OCI-M2 (cell line): Measurements from ENCODE around the gene TMEM132C.

ENCODE experiments used
- DNase-seq: peaks from one replicate; lab custom pipeline; 2025; ENCODE audit not compliant: unreplicated experiment; lab: John Stamatoyannopoulos, UW

TMEM132C gene

DNA sequence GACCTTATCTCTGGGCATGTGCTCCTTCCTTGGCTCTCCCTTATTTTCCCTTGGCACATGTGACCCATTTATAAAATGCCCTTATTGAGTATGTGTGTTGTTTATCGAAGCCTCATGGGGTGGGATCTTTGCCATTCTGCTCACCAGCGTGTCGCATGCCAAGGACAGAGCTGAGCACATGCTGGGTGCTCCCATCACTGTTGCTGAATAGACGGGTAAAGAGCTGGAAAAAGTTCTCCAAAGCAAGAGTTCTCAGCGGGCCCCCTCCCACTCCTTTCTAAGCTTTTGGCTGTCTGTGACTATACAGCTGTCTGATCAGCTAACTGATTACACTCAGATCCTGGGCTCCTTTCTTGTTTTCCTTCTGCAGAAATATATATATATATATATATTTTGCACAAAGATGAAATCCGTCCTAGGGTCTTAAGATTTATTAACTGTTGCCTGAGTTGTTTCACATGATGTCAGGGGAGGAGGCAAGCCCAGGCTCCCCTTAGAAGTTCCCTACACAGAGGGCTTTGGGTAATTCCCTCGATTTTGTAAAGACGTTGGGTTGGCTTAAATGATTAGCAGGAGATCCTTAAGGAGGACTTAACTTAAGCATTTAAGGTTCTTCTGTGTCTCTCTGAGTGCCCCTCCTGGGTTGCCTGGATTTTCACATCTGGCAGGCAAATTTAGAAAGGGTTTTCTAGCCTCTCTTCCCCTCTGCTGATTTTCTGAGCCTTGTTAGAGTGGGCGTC is 71.6 kb downstream of the TMEM132C start:
- no peak for DNase-seq

DNA sequence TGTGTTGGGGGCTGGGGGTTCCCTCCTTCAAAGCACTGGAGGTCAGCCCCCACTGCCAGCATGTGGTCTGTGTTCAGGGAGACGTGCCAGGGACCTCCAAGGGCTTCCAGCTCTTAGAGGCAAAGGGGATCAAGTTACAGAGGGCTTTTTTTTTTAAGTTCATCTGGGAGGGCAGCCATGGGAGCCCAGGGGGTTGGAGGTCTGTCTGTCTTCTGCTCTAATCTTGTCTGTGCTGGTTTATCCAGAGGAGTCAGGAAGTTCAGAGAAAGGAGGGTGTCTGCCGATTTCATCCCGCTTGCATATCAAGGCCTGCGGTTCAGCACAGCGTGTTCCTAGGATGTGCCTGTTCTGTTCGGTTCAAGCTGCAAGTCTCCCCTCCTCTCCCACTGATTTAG is 72.2 kb downstream of the TMEM132C start:
- no peak for DNase-seq

GRCh38 chr12:128339631-128340030 is 72.7 kb downstream of the TMEM132C start:
- no peak for DNase-seq

GRCh38 chr12:128353301-128353700 is 86.3 kb downstream of the TMEM132C start:
- no peak for DNase-seq

GRCh38 chr12:128356547-128356946 is 89.6 kb downstream of the TMEM132C start:
- no peak for DNase-seq

DNA sequence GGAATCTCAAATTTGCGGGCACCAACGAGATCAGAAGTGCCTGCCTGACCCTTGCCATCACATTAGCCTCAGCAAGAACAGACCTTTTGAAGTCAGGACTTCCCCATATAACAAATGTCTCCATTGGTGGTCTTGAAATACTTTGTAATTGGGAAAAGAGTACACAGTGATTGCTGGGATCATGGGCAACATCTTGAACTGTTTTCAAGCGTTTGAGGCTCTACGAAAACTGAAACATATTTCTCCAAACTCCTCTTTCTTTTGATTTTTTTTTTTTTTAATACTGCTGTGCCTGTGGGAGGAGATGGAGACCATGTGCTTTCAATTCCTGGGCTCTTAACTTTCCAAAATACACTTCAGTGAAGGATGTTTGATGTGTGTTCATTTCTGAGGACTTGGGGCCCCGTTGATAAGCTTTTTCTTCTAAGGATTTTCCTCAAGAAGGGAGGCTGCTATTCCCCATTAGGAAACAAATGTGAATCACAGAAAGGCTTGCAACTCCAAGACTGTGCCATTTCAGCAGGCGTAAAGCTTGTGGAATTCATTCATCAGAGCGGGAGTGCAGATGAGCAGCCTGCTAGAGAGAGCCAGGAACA is 94.5 kb downstream of the TMEM132C start:
- DNase-seq, result no peak

- no peak for DNase-seq
These were observed 98.1 kb downstream of the TMEM132C start for GRCh38 chr12:128365032-128365431.

GRCh38 chr12:128365651-128366231 is 98.8 kb downstream of the TMEM132C start:
- DNase-seq, result no peak

DNA sequence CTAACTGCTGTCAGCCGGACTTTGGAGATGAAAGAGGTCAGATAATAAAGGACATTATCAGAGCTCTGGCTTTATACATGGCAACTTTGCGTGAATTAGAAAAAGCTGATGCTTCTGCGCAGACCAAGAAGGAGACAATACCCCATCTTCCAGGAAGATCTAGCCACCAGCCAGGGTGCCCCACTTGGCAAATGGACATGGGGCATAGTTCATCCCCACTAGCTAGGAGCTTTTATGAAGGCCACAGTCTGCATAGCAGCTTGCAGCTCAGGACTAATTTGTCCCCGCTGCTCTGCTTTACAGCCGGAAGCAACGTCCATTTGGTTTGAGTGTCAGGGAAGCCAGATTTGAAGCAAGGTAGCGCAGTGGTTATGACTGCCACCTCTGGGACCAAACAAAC is 101.0 kb downstream of the TMEM132C start:
- no peak for DNase-seq

DNA sequence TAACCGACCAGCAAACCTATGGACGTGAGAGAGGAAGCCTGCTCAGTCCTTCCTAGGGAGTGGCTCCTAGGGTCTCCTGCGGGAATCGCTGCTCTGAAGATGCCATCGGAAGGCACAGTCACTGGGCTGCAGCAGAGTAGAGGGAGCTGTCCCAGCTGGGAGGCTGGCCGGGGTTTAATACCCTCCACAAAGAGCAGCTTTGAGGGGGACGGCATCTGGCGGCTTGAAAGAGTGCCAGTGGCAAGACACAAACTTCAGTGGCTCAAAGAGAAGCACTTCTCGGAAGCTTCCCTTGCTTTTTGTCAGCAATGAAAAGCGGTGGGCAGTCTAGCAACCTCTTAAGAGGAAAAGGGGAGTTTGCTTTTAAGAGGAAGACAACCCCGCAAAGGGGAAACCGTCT is 114.6 kb downstream of the TMEM132C start:
- DNase-seq, result no peak

GRCh38 chr12:128381946-128382345 is 115.0 kb downstream of the TMEM132C start:
- no peak for DNase-seq

- DNase-seq, result no peak
These were observed 116.0 kb downstream of the TMEM132C start for GRCh38 chr12:128382946-128383345.

DNA sequence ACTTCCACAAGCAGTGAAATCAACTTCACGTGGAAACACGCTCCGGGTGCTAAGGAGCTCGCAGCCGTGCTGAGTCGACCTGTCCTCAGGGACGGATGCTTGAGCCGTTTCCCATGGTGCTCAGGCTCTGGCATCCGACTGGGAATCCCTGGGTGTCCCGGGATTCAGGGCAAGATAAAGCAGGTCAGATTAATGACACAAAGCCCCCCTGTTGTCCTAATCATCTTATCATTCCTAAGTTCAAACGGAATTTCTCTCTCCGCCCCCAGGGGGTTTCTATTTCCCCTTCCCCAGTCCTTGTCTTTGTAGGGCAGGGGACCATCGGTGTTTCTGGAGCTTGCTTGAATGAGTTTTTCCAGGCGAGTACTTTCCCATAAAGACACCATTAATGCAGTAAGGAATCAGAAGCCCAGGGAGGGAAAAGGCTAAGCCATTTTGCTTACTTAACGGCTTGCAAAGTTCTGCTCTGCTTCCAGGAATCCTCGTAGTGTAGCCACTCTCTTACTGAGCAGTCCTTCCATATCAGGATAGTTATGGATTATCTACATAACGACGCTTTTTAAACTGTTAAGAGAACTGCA is 116.5 kb downstream of the TMEM132C start:
- DNase-seq, result no peak

GRCh38 chr12:128385736-128386135 is 118.8 kb downstream of the TMEM132C start:
- DNase-seq, result no peak

GRCh38 chr12:128387811-128388422 is 120.9 kb downstream of the TMEM132C start:
- no peak for DNase-seq

DNA sequence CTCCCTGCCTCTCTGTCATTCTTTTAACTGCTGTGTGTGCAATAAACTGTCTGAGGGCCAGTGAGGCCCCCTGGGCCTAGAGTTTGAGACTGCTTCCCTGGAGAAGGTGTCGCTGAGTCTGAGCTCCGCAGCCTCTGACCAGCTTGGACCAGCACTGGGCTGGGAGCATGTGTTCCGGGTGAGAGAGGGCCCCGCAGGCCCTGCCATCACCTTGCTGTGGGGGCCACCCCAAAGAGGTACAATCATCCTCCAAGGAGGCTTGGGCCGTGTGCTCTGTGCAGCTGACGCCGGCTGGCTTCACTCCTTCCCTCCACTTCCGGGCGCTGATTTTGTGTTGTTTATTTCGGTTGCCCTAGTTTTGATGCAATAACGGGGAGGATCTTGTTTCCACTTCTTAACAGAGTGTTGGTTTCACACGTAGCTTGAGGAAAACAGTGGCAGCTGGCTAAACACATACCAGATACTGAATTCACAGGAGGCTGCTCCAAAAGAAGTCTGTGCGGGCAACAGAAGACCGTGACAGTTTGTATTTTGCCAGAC is 121.6 kb downstream of the TMEM132C start:
- DNase-seq, result no peak

DNA sequence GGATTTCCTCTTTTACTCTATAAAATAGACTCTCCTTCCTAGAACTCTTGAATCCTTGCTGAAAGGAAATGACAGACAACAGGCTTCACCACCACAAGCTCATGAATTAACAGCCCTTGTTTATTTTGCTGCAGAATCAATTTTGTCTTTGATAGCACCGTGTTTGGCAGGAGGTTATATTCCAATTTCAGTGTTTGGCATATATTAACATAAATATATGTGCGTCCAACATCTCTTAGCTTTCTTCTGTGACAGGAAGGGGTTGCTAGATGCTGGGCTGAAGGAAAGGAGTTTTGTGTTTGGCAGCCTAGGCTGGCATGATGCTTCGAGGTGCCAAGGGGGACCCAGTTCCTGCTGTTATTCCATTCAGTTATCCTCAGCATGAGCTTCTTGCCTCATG is 126.4 kb downstream of the TMEM132C start:
- no peak for DNase-seq

GRCh38 chr12:128394137-128394536 is 127.2 kb downstream of the TMEM132C start:
- no peak for DNase-seq

- no peak for DNase-seq
These were observed 132.3 kb downstream of the TMEM132C start for GRCh38 chr12:128399253-128399652.

GRCh38 chr12:128402486-128403243 is 135.7 kb downstream of the TMEM132C start:
- DNase-seq, result no peak

DNA sequence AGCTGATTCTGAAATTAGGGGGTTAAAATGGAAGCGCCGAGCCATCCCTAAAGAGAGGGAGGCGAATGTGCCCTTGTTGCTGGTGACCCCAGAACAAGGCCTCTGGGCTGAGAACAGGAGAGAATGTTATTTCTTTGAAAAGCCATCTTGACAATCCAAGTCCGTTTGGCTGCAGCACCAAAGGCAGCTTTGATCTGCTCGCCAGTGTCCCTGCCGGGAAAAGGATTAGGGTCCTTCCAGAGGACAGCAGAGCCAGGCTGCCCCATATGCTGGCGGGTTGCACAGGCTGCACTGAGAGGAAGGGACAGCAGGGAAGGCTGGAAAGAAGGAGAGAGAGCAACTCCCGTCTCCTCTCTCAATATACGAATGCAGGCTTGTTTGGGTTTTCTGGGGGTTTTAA is 141.7 kb downstream of the TMEM132C start:
- no peak for DNase-seq
